Measurements from ENCODE around the gene NAGK. TPM values are rescaled to one million over a fixed set of nuclear protein-coding genes. Genes with fewer than 3 reads are reported as not detected.

Gene NAGK
- total RNA-seq, 1 donor: 57.2 TPM

- Histone ChIP-seq H3K4me1 (ENCODE audit: insufficient read depth, low read length) (no peaks in the 10 kb centered on the region), H3K27me3 (ENCODE audit: insufficient read depth, low read length) (no peaks in the 10 kb centered on the region), H3K4me3 (ENCODE audit: insufficient read depth, low read length) (no peak overlapping the region), H3K79me2 (ENCODE audit: insufficient read depth, low read length) (no peaks in the 10 kb centered on the region), H3K27ac (ENCODE audit: low read depth, low read length) (no peak overlapping the region), H2AFZ (ENCODE audit: low read length) (no peak overlapping the region), H3K36me3 (ENCODE audit: insufficient read depth, low read length) (peaks cover 16% of the 10 kb centered on the region), H4K20me1 (ENCODE audit: insufficient read depth, low read length) (peaks cover 3% of the 10 kb centered on the region), H3K9me3 (ENCODE audit: low read depth, low read length) (no peaks in the 10 kb centered on the region), H3K4me2 (ENCODE audit: insufficient read depth, low read length) (no peak overlapping the region)
- TF ChIP-seq CTCF (IDR thresholded peaks at IDR 0.05; ENCODE audit: extremely low read depth, low read depth, low read length): no peak
- DNase-seq (ENCODE audit: insufficient read length, low spot score, missing footprints): no peak
Measured at GRCh38 chr2:71113843-71114242, 45.4 kb downstream of the NAGK start.

- Histone ChIP-seq H3K79me2 (ENCODE audit: insufficient read depth, low read length) (peaks cover 4% of the 10 kb centered on the region), H3K27ac (ENCODE audit: low read depth, low read length) (no peak overlapping the region), H3K4me3 (ENCODE audit: insufficient read depth, low read length) (no peak overlapping the region), H2AFZ (ENCODE audit: low read length) (no peak overlapping the region), H3K4me1 (ENCODE audit: insufficient read depth, low read length) (no peaks in the 10 kb centered on the region), H4K20me1 (ENCODE audit: insufficient read depth, low read length) (peaks cover 3% of the 10 kb centered on the region), H3K9me3 (ENCODE audit: low read depth, low read length) (no peaks in the 10 kb centered on the region), H3K4me2 (ENCODE audit: insufficient read depth, low read length) (no peak overlapping the region), H3K27me3 (ENCODE audit: insufficient read depth, low read length) (no peaks in the 10 kb centered on the region), H3K36me3 (ENCODE audit: insufficient read depth, low read length) (peaks cover 12% of the 10 kb centered on the region)
- DNase-seq (ENCODE audit: insufficient read length, low spot score, missing footprints): no peak
- no peak for TF ChIP-seq CTCF (IDR thresholded peaks at IDR 0.05; ENCODE audit: extremely low read depth, low read depth, low read length)
Measured at GRCh38 chr2:71117063-71117462, 48.6 kb downstream of the NAGK start.

- no peak for TF ChIP-seq CTCF (IDR thresholded peaks at IDR 0.05; ENCODE audit: extremely low read depth, low read depth, low read length)
- Histone ChIP-seq H3K4me2 (ENCODE audit: insufficient read depth, low read length) (no peak overlapping the region), H3K4me3 (ENCODE audit: insufficient read depth, low read length) (no peak overlapping the region), H3K27me3 (ENCODE audit: insufficient read depth, low read length) (no peaks in the 10 kb centered on the region), H3K79me2 (ENCODE audit: insufficient read depth, low read length) (peaks cover 4% of the 10 kb centered on the region), H3K9me3 (ENCODE audit: low read depth, low read length) (no peaks in the 10 kb centered on the region), H3K27ac (ENCODE audit: low read depth, low read length) (no peak overlapping the region), H3K4me1 (ENCODE audit: insufficient read depth, low read length) (peaks cover 6% of the 10 kb centered on the region), H2AFZ (ENCODE audit: low read length) (no peak overlapping the region), H4K20me1 (ENCODE audit: insufficient read depth, low read length) (peaks cover 12% of the 10 kb centered on the region), H3K36me3 (ENCODE audit: insufficient read depth, low read length) (peaks cover 15% of the 10 kb centered on the region)
- no peak for DNase-seq (ENCODE audit: insufficient read length, low spot score, missing footprints)
Measured at GRCh38 chr2:71120195-71120594, 51.7 kb downstream of the NAGK start.

GRCh38 chr2:71121479-71121878 lies 53.0 kb downstream of the NAGK start:
- Histone ChIP-seq H3K27ac (ENCODE audit: low read depth, low read length) (no peak overlapping the region), H3K79me2 (ENCODE audit: insufficient read depth, low read length) (peaks cover 9% of the 10 kb centered on the region), H4K20me1 (ENCODE audit: insufficient read depth, low read length) (peaks cover 20% of the 10 kb centered on the region), H3K27me3 (ENCODE audit: insufficient read depth, low read length) (no peaks in the 10 kb centered on the region), H3K4me2 (ENCODE audit: insufficient read depth, low read length) (no peak overlapping the region), H3K36me3 (ENCODE audit: insufficient read depth, low read length) (peaks cover 14% of the 10 kb centered on the region), H3K4me1 (ENCODE audit: insufficient read depth, low read length) (peaks cover 6% of the 10 kb centered on the region), H3K9me3 (ENCODE audit: low read depth, low read length) (no peaks in the 10 kb centered on the region), H3K4me3 (ENCODE audit: insufficient read depth, low read length) (no peak overlapping the region), H2AFZ (ENCODE audit: low read length) (no peak overlapping the region)
- DNase-seq (ENCODE audit: insufficient read length, low spot score, missing footprints): no peak
- no peak for TF ChIP-seq CTCF (IDR thresholded peaks at IDR 0.05; ENCODE audit: extremely low read depth, low read depth, low read length)
